ENCODE results near the gene TUBA8. TPM values are rescaled to one million over a fixed set of nuclear protein-coding genes. Genes with fewer than 3 reads are reported as not detected.
"Not testable (repeated sequence)": the region's sequence is repeated elsewhere in the genome, so short reads cannot be mapped to it uniquely, and the experiment has no call there.

Gene TUBA8
- total RNA-seq, 3 donors from 2014 or later (not counting 1 experiment from before 2014, with no cell fraction given): 1.2 to 3.7 (median 2.3) TPM

DNA sequence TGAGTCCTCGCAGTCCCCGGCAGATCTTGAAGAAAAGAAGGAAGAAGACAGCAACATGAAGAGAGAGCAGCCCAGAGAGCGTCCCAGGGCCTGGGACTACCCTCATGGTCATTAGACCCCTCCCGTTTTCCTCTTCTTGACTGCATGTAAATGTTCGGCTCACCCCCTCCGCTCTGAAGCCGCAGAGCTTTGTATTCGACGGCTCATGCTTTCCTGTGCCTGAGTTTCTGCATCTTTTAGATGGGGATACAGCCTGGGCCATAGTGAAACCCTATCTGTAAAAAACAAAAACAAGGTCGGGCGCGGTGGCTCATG is 47.1 kb downstream of the TUBA8 start:
- TF ChIP-seq, protein P1, sequence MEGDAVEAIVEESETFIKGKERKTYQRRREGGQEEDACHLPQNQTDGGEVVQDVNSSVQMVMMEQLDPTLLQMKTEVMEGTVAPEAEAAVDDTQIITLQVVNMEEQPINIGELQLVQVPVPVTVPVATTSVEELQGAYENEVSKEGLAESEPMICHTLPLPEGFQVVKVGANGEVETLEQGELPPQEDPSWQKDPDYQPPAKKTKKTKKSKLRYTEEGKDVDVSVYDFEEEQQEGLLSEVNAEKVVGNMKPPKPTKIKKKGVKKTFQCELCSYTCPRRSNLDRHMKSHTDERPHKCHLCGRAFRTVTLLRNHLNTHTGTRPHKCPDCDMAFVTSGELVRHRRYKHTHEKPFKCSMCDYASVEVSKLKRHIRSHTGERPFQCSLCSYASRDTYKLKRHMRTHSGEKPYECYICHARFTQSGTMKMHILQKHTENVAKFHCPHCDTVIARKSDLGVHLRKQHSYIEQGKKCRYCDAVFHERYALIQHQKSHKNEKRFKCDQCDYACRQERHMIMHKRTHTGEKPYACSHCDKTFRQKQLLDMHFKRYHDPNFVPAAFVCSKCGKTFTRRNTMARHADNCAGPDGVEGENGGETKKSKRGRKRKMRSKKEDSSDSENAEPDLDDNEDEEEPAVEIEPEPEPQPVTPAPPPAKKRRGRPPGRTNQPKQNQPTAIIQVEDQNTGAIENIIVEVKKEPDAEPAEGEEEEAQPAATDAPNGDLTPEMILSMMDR (IDR thresholded peaks at IDR 0.05): no peak
- Histone ChIP-seq H3K9me3 (ENCODE audit: control insufficient read depth, insufficient read depth, low read length) (no peaks in the 10 kb centered on the region), H3K36me3 (ENCODE audit: control insufficient read depth, insufficient read depth, low read length) (peaks cover 4% of the 10 kb centered on the region), H3K27me3 (ENCODE audit: control insufficient read depth, insufficient read depth, low read length) (no peaks in the 10 kb centered on the region), H3K27ac (ENCODE audit: low read length) (no peak overlapping the region), H3K4me3 (ENCODE audit: low read length) (no peak overlapping the region), H3K4me1 (ENCODE audit: control insufficient read depth, insufficient read depth, low read length) (no peaks in the 10 kb centered on the region)
- DNase-seq (no peak), ATAC-seq (no peak)
- no peaks in the 10 kb centered on the region for H3K9me3 Mint-ChIP-seq
- intact Hi-C loops (cut with micrococcal nuclease): no loop called here
- H3K27me3 Mint-ChIP-seq (ENCODE audit: low read depth in 2 of 2): no peaks in the 10 kb centered on the region
- H3K36me3 Mint-ChIP-seq: no peaks in the 10 kb centered on the region
- WGBS (ENCODE audit: insufficient coverage): 96% methylated on average over 12 of the region's 12 CpGs
- no peak overlapping the region for H3K27ac Mint-ChIP-seq
- H3K4me1 Mint-ChIP-seq: peaks cover 0 to 5% of the 10 kb centered on the region in 2 donors
- no peak overlapping the region for H3K4me3 Mint-ChIP-seq

DNA sequence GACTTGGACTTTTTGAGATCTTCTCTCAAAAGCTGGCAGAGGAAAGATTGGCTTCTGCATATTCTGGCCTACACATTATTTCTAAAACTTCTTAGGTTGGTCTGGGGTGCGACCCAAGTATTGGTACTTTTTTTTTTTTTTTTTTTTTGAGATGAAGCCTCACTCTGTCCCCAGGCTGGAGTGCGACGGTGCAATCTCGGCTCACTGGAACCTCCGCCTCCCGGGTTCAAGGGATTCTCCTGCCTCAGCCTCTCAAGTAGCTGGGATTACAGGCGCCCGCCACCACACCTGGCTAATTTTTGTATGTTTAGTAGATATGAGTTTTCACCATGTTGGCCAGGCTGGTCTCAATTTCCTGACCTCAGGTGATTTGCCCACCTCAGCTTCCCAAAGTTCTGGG is 50.0 kb downstream of the TUBA8 start:
- H3K36me3 Mint-ChIP-seq; intact Hi-C loops (cut with micrococcal nuclease); H3K27me3 ChIP-seq (ENCODE audit: control insufficient read depth, insufficient read depth, low read length); H3K27ac Mint-ChIP-seq; H3K27ac ChIP-seq (ENCODE audit: low read length); H3K4me1 ChIP-seq (ENCODE audit: control insufficient read depth, insufficient read depth, low read length); H3K9me3 Mint-ChIP-seq; H3K9me3 ChIP-seq (ENCODE audit: control insufficient read depth, insufficient read depth, low read length); ATAC-seq; DNase-seq; H3K4me3 ChIP-seq (ENCODE audit: low read length); H3K27me3 Mint-ChIP-seq (ENCODE audit: low read depth in 2 of 2); H3K4me3 Mint-ChIP-seq; H3K4me1 Mint-ChIP-seq; H3K36me3 ChIP-seq (ENCODE audit: control insufficient read depth, insufficient read depth, low read length): not testable (repeated sequence)
- WGBS (ENCODE audit: insufficient coverage): 97% methylated on average over 8 of the region's 8 CpGs

DNA sequence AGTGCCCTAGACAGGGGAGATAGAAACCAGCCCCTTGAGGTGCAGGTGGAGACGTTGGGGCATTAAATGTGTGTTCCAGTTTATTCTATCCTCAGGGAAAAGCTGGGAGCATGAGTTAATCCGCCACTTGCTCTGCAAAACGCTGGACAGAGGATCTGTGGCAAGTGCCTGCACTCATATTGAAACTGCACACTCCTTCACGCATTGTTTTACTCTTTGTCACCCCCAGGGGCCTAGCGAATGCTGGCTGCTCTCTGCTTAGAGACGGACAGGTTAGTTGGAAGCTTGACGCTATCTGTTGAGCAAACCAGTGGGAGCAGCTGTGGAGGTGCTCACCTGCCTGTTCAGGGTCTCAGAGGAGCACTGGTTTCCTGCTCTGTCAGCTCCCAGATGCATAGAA is 53.2 kb downstream of the TUBA8 start:
- H3K9me3 Mint-ChIP-seq; DNase-seq; H3K27me3 Mint-ChIP-seq (ENCODE audit: low read depth in 2 of 2); intact Hi-C loops (cut with micrococcal nuclease); H3K4me1 ChIP-seq (ENCODE audit: control insufficient read depth, insufficient read depth, low read length); H3K27ac ChIP-seq (ENCODE audit: low read length); H3K27ac Mint-ChIP-seq; H3K4me3 ChIP-seq (ENCODE audit: low read length); H3K36me3 ChIP-seq (ENCODE audit: control insufficient read depth, insufficient read depth, low read length); ATAC-seq; H3K4me1 Mint-ChIP-seq; H3K36me3 Mint-ChIP-seq; H3K27me3 ChIP-seq (ENCODE audit: control insufficient read depth, insufficient read depth, low read length); H3K9me3 ChIP-seq (ENCODE audit: control insufficient read depth, insufficient read depth, low read length); H3K4me3 Mint-ChIP-seq: not testable (repeated sequence)
- 79% methylated on average over 5 of the region's 7 CpGs for WGBS (ENCODE audit: insufficient coverage)

DNA sequence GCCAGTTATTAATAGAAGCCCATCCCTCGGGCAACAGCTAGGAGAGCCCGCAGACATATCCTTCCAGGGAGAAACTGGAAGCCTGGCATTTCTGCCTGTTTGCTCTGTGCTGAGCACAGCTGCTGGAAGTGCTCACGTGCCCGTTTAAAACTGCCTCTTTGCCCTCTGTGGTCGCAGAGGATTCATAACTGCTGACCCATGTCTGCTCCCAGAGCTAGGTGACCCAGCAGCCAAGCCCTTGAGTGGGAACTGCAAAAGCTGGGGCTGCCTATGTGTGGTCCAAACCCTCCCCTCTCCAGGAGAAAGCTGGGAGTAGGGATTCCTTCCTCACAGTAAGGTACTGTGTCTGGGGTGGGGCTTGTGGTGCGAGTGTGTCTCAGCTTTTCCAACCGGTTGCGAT is 54.0 kb downstream of the TUBA8 start:
- H3K9me3 Mint-ChIP-seq; H3K36me3 Mint-ChIP-seq; DNase-seq; H3K4me1 Mint-ChIP-seq; H3K27ac Mint-ChIP-seq; H3K27ac ChIP-seq (ENCODE audit: low read length); H3K4me1 ChIP-seq (ENCODE audit: control insufficient read depth, insufficient read depth, low read length); H3K4me3 Mint-ChIP-seq; ATAC-seq; H3K27me3 ChIP-seq (ENCODE audit: control insufficient read depth, insufficient read depth, low read length); intact Hi-C loops (cut with micrococcal nuclease); H3K4me3 ChIP-seq (ENCODE audit: low read length); H3K9me3 ChIP-seq (ENCODE audit: control insufficient read depth, insufficient read depth, low read length); H3K36me3 ChIP-seq (ENCODE audit: control insufficient read depth, insufficient read depth, low read length); H3K27me3 Mint-ChIP-seq (ENCODE audit: low read depth in 2 of 2): not testable (repeated sequence)
- WGBS (ENCODE audit: insufficient coverage): 66% methylated on average over 5 of the region's 8 CpGs

DNA sequence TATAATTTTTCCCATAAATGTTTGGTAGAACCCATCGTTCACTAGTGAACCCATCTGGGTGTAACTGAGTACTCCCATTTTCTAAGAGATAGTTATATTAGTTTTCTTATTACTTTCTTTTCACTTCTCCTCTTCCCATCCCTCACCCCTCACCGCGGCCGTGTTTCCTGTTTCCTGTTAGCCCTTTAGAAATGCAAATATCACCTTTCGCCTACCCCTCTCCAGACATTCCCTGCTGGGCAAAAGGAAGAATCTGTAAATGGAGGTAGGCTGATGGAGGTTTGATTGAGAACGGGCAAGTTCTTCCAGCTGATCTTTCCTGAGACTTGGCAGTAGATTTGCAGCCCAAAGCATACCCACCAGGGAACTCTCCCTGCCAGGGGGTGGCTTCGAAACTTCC is 54.7 kb downstream of the TUBA8 start:
- H3K27me3 Mint-ChIP-seq (ENCODE audit: low read depth in 2 of 2); H3K4me1 ChIP-seq (ENCODE audit: control insufficient read depth, insufficient read depth, low read length); H3K9me3 ChIP-seq (ENCODE audit: control insufficient read depth, insufficient read depth, low read length); H3K27me3 ChIP-seq (ENCODE audit: control insufficient read depth, insufficient read depth, low read length); H3K36me3 ChIP-seq (ENCODE audit: control insufficient read depth, insufficient read depth, low read length); H3K36me3 Mint-ChIP-seq; H3K4me3 Mint-ChIP-seq; H3K9me3 Mint-ChIP-seq; H3K27ac ChIP-seq (ENCODE audit: low read length); intact Hi-C loops (cut with micrococcal nuclease); DNase-seq; H3K4me1 Mint-ChIP-seq; H3K27ac Mint-ChIP-seq; ATAC-seq; H3K4me3 ChIP-seq (ENCODE audit: low read length): not testable (repeated sequence)
- no CpG with 5 or more reads among the region's 7 CpGs for WGBS (ENCODE audit: insufficient coverage)

DNA sequence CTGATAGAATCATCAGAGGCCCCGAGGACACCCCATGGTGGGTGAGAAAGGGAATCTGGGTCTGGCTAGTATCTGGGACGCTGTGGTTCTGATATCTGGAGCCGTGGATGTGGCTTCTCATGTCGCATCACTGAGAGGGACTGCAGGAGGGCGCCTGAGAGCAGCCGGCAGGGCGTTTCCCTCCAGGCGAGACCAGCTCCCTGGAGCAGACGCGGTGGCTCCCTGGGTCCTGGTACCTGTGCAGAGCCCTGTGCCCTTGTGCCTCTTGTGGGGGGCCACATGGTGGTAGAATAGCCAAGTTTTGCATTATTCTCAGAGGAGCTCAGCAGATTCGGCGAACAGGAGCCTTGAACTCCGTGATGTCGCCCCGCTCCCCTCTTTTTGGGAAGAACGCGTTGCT is 59.7 kb downstream of the TUBA8 start:
- DNase-seq; H3K9me3 ChIP-seq (ENCODE audit: control insufficient read depth, insufficient read depth, low read length); H3K9me3 Mint-ChIP-seq; H3K27me3 Mint-ChIP-seq (ENCODE audit: low read depth in 2 of 2); H3K36me3 ChIP-seq (ENCODE audit: control insufficient read depth, insufficient read depth, low read length); H3K4me1 ChIP-seq (ENCODE audit: control insufficient read depth, insufficient read depth, low read length); ATAC-seq; intact Hi-C loops (cut with micrococcal nuclease); H3K27me3 ChIP-seq (ENCODE audit: control insufficient read depth, insufficient read depth, low read length); H3K27ac ChIP-seq (ENCODE audit: low read length); H3K4me3 ChIP-seq (ENCODE audit: low read length); H3K4me3 Mint-ChIP-seq; H3K4me1 Mint-ChIP-seq; H3K27ac Mint-ChIP-seq; H3K36me3 Mint-ChIP-seq: not testable (repeated sequence)
- whole genome bisulfite sequencing (ENCODE audit: insufficient coverage): 95% methylated on average over 15 of the region's 17 CpGs

DNA sequence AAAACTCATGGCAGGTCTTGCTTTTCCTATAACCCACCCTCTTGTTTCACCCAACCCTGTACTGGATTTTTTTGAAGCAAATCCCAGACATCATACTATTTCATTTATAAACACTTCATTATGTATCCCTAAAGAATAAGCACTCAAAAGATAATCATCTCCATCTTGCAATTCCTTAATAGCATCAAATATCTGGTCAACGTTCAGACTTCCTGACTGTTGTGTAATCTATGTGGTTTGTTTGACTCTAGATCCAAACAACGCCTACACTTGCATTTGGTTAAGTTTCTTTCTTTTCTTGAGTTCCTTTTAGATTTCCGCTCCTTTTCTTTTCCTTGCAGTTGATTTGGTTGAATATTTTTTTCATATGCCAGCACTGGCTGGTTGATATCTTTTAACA is 61.6 kb downstream of the TUBA8 start:
- H3K9me3 ChIP-seq (ENCODE audit: control insufficient read depth, insufficient read depth, low read length); H3K27me3 ChIP-seq (ENCODE audit: control insufficient read depth, insufficient read depth, low read length); H3K4me3 Mint-ChIP-seq; H3K4me1 Mint-ChIP-seq; H3K9me3 Mint-ChIP-seq; H3K27ac Mint-ChIP-seq; H3K4me1 ChIP-seq (ENCODE audit: control insufficient read depth, insufficient read depth, low read length); H3K36me3 Mint-ChIP-seq; H3K36me3 ChIP-seq (ENCODE audit: control insufficient read depth, insufficient read depth, low read length); H3K4me3 ChIP-seq (ENCODE audit: low read length); DNase-seq; ATAC-seq; intact Hi-C loops (cut with micrococcal nuclease); H3K27ac ChIP-seq (ENCODE audit: low read length); H3K27me3 Mint-ChIP-seq (ENCODE audit: low read depth in 2 of 2): not testable (repeated sequence)
- WGBS (ENCODE audit: insufficient coverage): no CpG with 5 or more reads among the region's 3 CpGs

DNA sequence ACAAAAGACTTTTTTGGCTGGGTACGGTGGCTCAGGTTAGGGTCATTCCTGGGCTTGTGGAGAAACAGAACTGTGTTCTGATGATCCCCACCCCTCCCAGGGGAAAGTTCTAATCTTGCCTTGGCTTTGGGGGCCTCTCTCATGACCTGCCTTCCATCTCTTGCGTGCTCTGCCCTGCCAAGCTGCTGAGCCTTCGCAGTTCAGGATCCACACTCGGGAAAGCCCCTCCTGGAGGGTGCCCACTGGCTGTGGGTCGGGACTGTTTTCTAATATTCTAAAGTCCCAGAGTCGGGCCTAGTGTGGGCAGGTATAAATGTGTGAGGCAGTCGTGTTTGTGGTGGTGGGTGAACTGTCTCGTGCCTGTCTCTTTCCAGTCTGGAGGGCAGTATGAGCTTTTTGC is 62.2 kb downstream of the TUBA8 start:
- not testable (repeated sequence) for H3K4me1 ChIP-seq (ENCODE audit: control insufficient read depth, insufficient read depth, low read length)

More for the DNA sequence above, 62.2 kb downstream of the TUBA8 start:
- H3K4me3 Mint-ChIP-seq; H3K27me3 ChIP-seq (ENCODE audit: control insufficient read depth, insufficient read depth, low read length); H3K27ac ChIP-seq (ENCODE audit: low read length); H3K4me3 ChIP-seq (ENCODE audit: low read length); DNase-seq; H3K27ac Mint-ChIP-seq; H3K36me3 Mint-ChIP-seq; intact Hi-C loops (cut with micrococcal nuclease); ATAC-seq; H3K4me1 Mint-ChIP-seq; H3K27me3 Mint-ChIP-seq (ENCODE audit: low read depth in 2 of 2); H3K9me3 ChIP-seq (ENCODE audit: control insufficient read depth, insufficient read depth, low read length); H3K9me3 Mint-ChIP-seq; H3K36me3 ChIP-seq (ENCODE audit: control insufficient read depth, insufficient read depth, low read length): not testable (repeated sequence)
- 99% methylated on average over 4 of the region's 8 CpGs for WGBS (ENCODE audit: insufficient coverage)
